Right kidney (tissue), 1 donor: Measurements from ENCODE around the gene AP1B1.
"Not testable (repeated sequence)": the region's sequence is repeated elsewhere in the genome, so short reads cannot be mapped to it uniquely, and the experiment has no call there.

ENCODE experiments used
- DNase-seq: peaks from one replicate; pipeline ENCODE4 v3.0.0-alpha.2; 2016

AP1B1 gene

GRCh38 chr22:29351042-29351441 lies 37.3 kb downstream of the AP1B1 start:
- DNase-seq: no peak

- no peak for DNase-seq
Observed at GRCh38 chr22:29348956-29349355, 39.4 kb downstream of the AP1B1 start.

- no peak for DNase-seq
Observed at GRCh38 chr22:29348041-29348440, 40.3 kb downstream of the AP1B1 start.

GRCh38 chr22:29346659-29347058 lies 41.7 kb downstream of the AP1B1 start:
- DNase-seq: no peak

GRCh38 chr22:29345932-29346331 lies 42.4 kb downstream of the AP1B1 start:
- no peak for DNase-seq

- not testable (repeated sequence) for DNase-seq
Observed at GRCh38 chr22:29344889-29345288, 43.5 kb downstream of the AP1B1 start.

GRCh38 chr22:29344137-29344536 lies 44.2 kb downstream of the AP1B1 start:
- no peak for DNase-seq

GRCh38 chr22:29343313-29343805 lies 45.0 kb downstream of the AP1B1 start:
- DNase-seq: no peak

- DNase-seq: no peak
Observed at GRCh38 chr22:29342577-29343312, 45.6 kb downstream of the AP1B1 start.

GRCh38 chr22:29342177-29342576 lies 46.2 kb downstream of the AP1B1 start:
- DNase-seq: no peak

- no peak for DNase-seq
Observed at GRCh38 chr22:29341849-29342127, 46.6 kb downstream of the AP1B1 start.

GRCh38 chr22:29341056-29341848 lies 47.1 kb downstream of the AP1B1 start:
- DNase-seq: no peak

- no peak for DNase-seq
Observed at GRCh38 chr22:29340566-29340965, 47.8 kb downstream of the AP1B1 start.

- no peak for DNase-seq
Observed at GRCh38 chr22:29339381-29340235, 48.8 kb downstream of the AP1B1 start.

GRCh38 chr22:29338398-29338797 lies 50.0 kb downstream of the AP1B1 start:
- no peak for DNase-seq

- no peak for DNase-seq
Observed at GRCh38 chr22:29337631-29338284, 50.6 kb downstream of the AP1B1 start.

- DNase-seq: no peak
Observed at GRCh38 chr22:29336751-29337490, 51.4 kb downstream of the AP1B1 start.

GRCh38 chr22:29335656-29336055 lies 52.7 kb downstream of the AP1B1 start:
- DNase-seq: no peak

GRCh38 chr22:29334696-29335344 lies 53.5 kb downstream of the AP1B1 start:
- no peak for DNase-seq

- no peak for DNase-seq
Observed at GRCh38 chr22:29334148-29334547, 54.2 kb downstream of the AP1B1 start.

- DNase-seq: no peak
Observed at GRCh38 chr22:29332886-29333496, 55.4 kb downstream of the AP1B1 start.
